ENCODE measurements around the gene DDX1.

DDX1 gene

GRCh38 chr2:15565994-15566671 is 25.5 kb upstream of the DDX1 start:
- no peak for TF ChIP-seq ZBTB7A (IDR thresholded peaks at IDR 0.05; ENCODE audit: low read depth)
- no peak for TF ChIP-seq EP300 (IDR thresholded peaks at IDR 0.05; ENCODE audit: borderline replicate concordance)
- no peak for TF ChIP-seq CEBPB (IDR thresholded peaks at IDR 0.05)

GRCh38 chr2:15566912-15567311 is 24.8 kb upstream of the DDX1 start:
- TF ChIP-seq TCF12 (IDR thresholded peaks at IDR 0.05; ENCODE audit: low read depth) (no peak), CREB1 (IDR thresholded peaks at IDR 0.05; ENCODE audit: low read depth) (no peak), REST (IDR thresholded peaks at IDR 0.05; ENCODE audit: low read depth) (no peak), EP300 (IDR thresholded peaks at IDR 0.05; ENCODE audit: borderline replicate concordance) (no peak), FOXM1 (IDR thresholded peaks at IDR 0.05; ENCODE audit: borderline replicate concordance, low read depth) (no peak), RAD21 (IDR thresholded peaks at IDR 0.05; ENCODE audit: low read depth) (no peak), USF1 (IDR thresholded peaks at IDR 0.05) (no peak), ZBTB7A (IDR thresholded peaks at IDR 0.05; ENCODE audit: low read depth) (no peak), TAF1 (IDR thresholded peaks at IDR 0.05; ENCODE audit: low read depth) (no peak), EGR1 (IDR thresholded peaks at IDR 0.05) (no peak), MAX (IDR thresholded peaks at IDR 0.05) (no peak), TEAD4 (IDR thresholded peaks at IDR 0.05) (no peak), YY1 (IDR thresholded peaks at IDR 0.05; ENCODE audit: low read depth) (no peak), NFIC (IDR thresholded peaks at IDR 0.05) (no peak), CEBPB (IDR thresholded peaks at IDR 0.05) (no peak)

- TF ChIP-seq YY1 (IDR thresholded peaks at IDR 0.05; ENCODE audit: low read depth) (no peak), TCF12 (IDR thresholded peaks at IDR 0.05; ENCODE audit: low read depth) (no peak), TAF1 (IDR thresholded peaks at IDR 0.05; ENCODE audit: low read depth) (no peak), TEAD4 (IDR thresholded peaks at IDR 0.05) (no peak), CEBPB (IDR thresholded peaks at IDR 0.05) (no peak)
These were observed 22.8 kb upstream of the DDX1 start for GRCh38 chr2:15568874-15569273.

- no peak for TF ChIP-seq TCF12 (IDR thresholded peaks at IDR 0.05; ENCODE audit: low read depth)
- TF ChIP-seq CEBPB (IDR thresholded peaks at IDR 0.05), result no peak
- no peak for TF ChIP-seq NFIC (IDR thresholded peaks at IDR 0.05)
- TF ChIP-seq REST (IDR thresholded peaks at IDR 0.05; ENCODE audit: low read depth), result no peak
- no peak for TF ChIP-seq EGR1 (IDR thresholded peaks at IDR 0.05)
- TF ChIP-seq YY1 (IDR thresholded peaks at IDR 0.05; ENCODE audit: low read depth), result no peak
- no peak for TF ChIP-seq EP300 (IDR thresholded peaks at IDR 0.05; ENCODE audit: borderline replicate concordance)
- no peak for TF ChIP-seq CREB1 (IDR thresholded peaks at IDR 0.05; ENCODE audit: low read depth)
- no peak for TF ChIP-seq USF1 (IDR thresholded peaks at IDR 0.05)
- TF ChIP-seq MAX (IDR thresholded peaks at IDR 0.05), result no peak
- TF ChIP-seq FOXM1 (IDR thresholded peaks at IDR 0.05; ENCODE audit: borderline replicate concordance, low read depth), result no peak
- TF ChIP-seq TEAD4 (IDR thresholded peaks at IDR 0.05), result no peak
These were observed 21.6 kb upstream of the DDX1 start for GRCh38 chr2:15570104-15570503.

GRCh38 chr2:15571729-15572128 is 19.9 kb upstream of the DDX1 start:
- no peak for TF ChIP-seq TEAD4 (IDR thresholded peaks at IDR 0.05)

- TF ChIP-seq TAF1 (IDR thresholded peaks at IDR 0.05; ENCODE audit: low read depth) (no peak), USF1 (IDR thresholded peaks at IDR 0.05) (no peak), RAD21 (IDR thresholded peaks at IDR 0.05; ENCODE audit: low read depth) (peak; percentile 93), REST (IDR thresholded peaks at IDR 0.05; ENCODE audit: low read depth) (no peak)
These were observed 14.5 kb upstream of the DDX1 start for GRCh38 chr2:15577071-15577735.

Data from Ishikawa (cell line).